Lower leg skin (tissue), 4 donors: ENCODE measurements around the gene COG5. TPM values are rescaled to one million over a fixed set of nuclear protein-coding genes. Genes with fewer than 3 reads are reported as not detected.
A peak's percentile ranks its signal among the peaks of the same experiment; 100 is the strongest.

ENCODE experiments used
- DNase-seq, 2 donors: peaks; one replicate each; pipeline ENCODE4 v3.0.0-alpha.2; 2019; ENCODE audit warnings: low spot score in 2 of 2
- H3K4me3 ChIP-seq: fragments of 200-600 bp; sonication (generic); 2 replicates; pipeline ENCODE4 v1.5.1; 2017; ENCODE audit warnings: mild to moderate bottlenecking, low read depth; ENCODE audit not compliant: poor library complexity, severe bottlenecking
- CTCF ChIP-seq, 3 donors: fragments of 450-650 bp; IDR thresholded peaks; one replicate each; pipeline ENCODE4 v1.5.1; 2016; ENCODE audit warnings: antibody characterized with exemption in 3 of 3, mild to moderate bottlenecking in 3 of 3, moderate library complexity in 2 of 3
- POLR2A ChIP-seq, 2 donors: fragments of 450-650 bp; IDR thresholded peaks; one replicate each; pipeline ENCODE4 v1.6.1; 2016 to 2017; ENCODE audit warnings: antibody characterized with exemption in 2 of 2, mild to moderate bottlenecking in 1 of 2, moderate library complexity in 1 of 2
- WGBS, 2 donors: methylation state at CpG; one replicate each; pipeline ENCODE4 v1.1.5; 2018; 5-methylcytosine and 5-hydroxymethylcytosine counted together
- intact Hi-C: fragments of 100-400 bp; cut with DNase I; formaldehyde crosslinking; loops from one replicate; pipeline ENCODE4 v1.15.0; 2023; ENCODE audit warnings: low total_unique reads
- total RNA-seq, 4 donors: library from RNA; depleted of rRNA; stranded (reverse); fragments of >200 nt; gene quantifications; one replicate each; pipeline ENCODE4 v1.1.0, GENCODE V29; 2016

The COG5 gene
- total RNA-seq, 4 donors from 2014 or later = 34.4 to 50.6 (median 43.4) TPM

- DNase-seq = no peak
- intact Hi-C loops = no loop called here
- no peak overlapping the region for H3K4me3 ChIP-seq
- TF ChIP-seq CTCF (IDR thresholded peaks at IDR 0.05) (no peak), POLR2A (IDR thresholded peaks at IDR 0.05) (no peak)
- 94% methylated on average over 5 of the region's 5 CpGs for WGBS, 2 donors
Measured at GRCh38 chr7:107588529-107589130, 24.9 kb upstream of the COG5 start.

- 81 to 83% methylated on average over 2 of the region's 2 CpGs for WGBS, 2 donors
- H3K4me3 ChIP-seq = no peak overlapping the region
- TF ChIP-seq CTCF (IDR thresholded peaks at IDR 0.05) = no peak
- no peak for TF ChIP-seq POLR2A (IDR thresholded peaks at IDR 0.05)
- intact Hi-C loops = no loop called here
- DNase-seq = no peak
Measured at GRCh38 chr7:107584716-107585115, 21.0 kb upstream of the COG5 start.

DNA sequence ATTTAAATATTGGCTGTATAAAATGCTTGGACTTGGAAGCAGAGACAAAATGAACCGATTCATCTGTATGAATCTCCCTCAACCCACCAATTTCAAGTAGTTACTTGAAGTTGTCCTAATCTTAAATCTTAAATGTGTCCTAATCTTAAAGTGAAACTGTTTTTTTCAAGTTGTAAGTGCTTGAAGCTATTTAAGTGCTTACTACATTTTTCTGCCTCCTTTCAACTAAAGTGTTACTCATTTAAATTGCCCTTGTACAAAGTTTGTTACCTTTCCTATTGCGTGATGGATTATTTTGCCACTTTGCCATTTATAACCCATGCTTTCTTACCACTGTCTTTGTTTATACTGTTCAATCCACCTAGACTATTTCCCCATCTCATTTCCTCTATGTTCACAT lies 19.2 kb upstream of the COG5 start:
- no peak overlapping the region for H3K4me3 ChIP-seq
- DNase-seq = no peak
- WGBS, 2 donors = 58 to 66% methylated on average over 2 of the region's 2 CpGs
- intact Hi-C loops = no loop called here
- TF ChIP-seq CTCF (IDR thresholded peaks at IDR 0.05) (no peak), POLR2A (IDR thresholded peaks at IDR 0.05) (no peak)

DNA sequence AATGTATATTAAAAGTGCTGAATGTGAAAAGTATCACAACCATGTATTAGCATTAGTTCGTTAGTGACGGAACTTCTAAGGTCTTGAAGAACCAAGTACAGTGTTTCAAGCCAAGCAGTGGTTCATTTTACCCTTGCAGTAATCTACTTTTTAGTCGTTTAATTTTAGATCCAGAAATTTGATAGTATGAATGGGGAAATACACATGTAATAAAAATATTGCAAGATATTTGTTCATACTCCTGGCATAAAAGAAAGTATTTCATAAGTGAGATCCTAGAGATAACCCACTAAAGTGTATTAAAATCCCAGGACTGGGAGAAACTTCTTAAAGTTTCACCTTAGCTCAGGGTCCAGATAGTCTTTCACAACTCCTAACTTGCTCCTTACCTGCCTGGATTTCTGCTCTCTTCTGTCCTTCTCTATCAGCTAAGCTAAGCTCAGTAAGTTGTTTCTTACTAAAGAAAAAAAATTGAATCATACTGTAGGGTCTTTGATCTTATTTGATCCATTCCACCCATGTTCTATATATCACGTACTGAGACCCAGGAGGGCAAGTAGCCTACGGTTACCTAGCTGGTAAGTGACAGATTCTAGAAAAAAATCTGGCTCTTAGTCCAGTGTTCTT lies 17.8 kb upstream of the COG5 start:
- 32 to 35% methylated on average over 5 of the region's 5 CpGs for WGBS, 2 donors
- no peak for DNase-seq
- intact Hi-C loops = no loop called here
- TF ChIP-seq CTCF (IDR thresholded peaks at IDR 0.05) (no peak), POLR2A (IDR thresholded peaks at IDR 0.05) (no peak)
- no peak overlapping the region for H3K4me3 ChIP-seq

DNA sequence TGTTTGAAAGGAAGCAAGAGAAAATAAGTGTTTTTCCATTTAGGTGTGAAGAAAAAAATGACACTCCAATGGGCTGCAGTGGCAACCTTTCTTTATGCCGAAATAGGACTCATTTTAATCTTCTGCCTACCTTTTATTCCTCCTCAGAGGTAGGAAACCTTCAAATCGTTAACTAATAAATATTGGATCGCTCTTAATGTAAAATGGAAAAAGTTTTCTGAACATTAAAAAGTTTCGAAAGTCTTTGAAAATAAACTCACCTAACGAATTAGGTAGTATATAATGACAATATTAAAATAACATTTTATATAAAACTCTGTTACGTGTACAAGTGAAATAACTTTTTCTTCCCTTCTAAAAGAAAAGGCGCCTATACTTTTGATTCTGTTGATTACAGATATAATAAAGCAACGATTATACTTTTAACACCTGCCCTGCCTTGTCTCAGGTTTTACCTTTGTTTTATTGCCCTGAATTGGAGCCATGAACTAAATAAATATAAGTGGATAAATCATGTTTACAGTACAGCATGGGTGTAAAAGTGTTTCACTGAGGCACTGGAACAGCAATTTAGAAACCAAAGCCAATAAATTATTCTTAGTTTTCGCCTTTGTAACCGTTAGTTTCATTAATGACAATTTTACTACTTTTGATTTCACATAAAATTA lies 17.1 kb upstream of the COG5 start:
- peak overlapping the region; percentile 90 for H3K4me3 ChIP-seq
- intact Hi-C loops = no loop called here
- 22 to 24% methylated on average over 10 of the region's 10 CpGs for WGBS, 2 donors
- TF ChIP-seq POLR2A (IDR thresholded peaks at IDR 0.05) (no peak), CTCF (IDR thresholded peaks at IDR 0.05) (no peak)
- DNase-seq = no peak
